GM18873 (cell line): ENCODE measurements around the gene SETD1A.

Source experiments
- ATAC-seq: cut with Tn5 transposase; IDR thresholded peaks from one replicate; pipeline ENCODE4 v1.9.1; 2021; ENCODE audit warnings: mild to moderate bottlenecking, moderate library complexity, moderate number of reproducible peaks; ENCODE audit not compliant: unreplicated experiment, low FRiP score

Gene SETD1A

GRCh38 chr16:30951750-30952149 lies 5.8 kb upstream of the SETD1A start:
- no peak for ATAC-seq

DNA sequence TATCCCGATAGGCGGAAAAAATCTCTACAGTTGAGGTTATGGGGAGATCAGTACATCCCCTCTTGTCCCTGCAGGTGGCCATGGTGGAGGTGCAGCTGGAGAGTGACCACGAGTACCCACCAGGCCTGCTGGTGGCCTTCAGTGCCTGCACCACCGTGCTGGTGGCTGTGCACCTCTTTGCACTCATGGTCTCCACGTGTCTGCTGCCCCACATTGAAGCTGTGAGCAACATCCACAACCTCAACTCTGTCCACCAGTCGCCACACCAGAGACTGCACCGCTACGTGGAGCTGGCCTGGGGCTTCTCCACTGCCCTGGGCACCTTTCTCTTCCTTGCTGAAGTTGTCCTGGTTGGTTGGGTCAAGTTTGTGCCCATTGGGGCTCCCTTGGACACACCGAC lies 4.4 kb upstream of the SETD1A start:
- ATAC-seq, result no peak

DNA sequence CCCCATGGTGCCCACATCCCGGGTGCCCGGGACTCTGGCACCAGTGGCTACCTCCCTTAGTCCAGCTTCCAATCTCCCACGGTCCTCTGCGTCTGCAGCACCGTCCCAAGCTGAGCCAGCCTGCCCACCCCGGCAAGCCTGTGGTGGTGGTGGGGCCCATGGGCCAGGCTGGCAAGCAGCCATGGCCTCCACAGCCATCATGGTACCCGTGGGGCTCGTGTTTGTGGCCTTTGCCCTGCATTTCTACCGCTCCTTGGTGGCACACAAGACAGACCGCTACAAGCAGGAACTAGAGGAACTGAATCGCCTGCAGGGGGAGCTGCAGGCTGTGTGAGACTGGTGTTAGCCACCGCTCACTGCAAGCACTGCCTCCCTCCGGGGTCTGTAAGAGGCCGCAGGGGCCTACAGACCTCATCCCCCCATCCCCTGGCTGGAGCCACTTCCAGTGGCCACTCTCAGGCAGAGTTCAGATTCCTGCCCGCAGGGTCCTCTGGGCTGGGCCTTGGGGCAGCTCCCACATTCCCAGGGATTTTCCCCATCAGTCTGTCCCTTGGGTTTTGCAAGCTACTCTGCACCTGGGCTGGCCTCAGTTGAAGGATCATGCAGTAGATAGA lies 3.9 kb upstream of the SETD1A start:
- ATAC-seq, result peak; percentile 36

DNA sequence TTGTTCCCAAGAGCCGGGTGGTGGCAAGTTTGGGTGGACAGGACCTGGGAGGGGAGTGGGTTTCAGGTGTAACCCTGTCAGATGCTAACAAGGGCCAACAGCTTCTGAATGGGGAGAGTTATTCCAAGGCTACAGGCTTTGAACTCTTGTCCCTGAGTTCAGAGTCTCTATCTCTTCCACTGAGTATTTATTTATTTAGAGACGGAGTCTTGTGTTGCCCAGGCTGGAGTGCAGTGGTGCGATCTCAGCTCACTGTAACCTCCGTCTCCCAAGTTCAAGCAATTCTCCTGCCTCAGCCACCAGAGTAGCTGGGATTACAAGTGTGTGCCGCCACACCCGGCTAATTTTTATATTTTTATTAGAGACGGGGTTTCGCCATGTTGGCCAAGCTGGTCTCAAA lies 2.6 kb upstream of the SETD1A start:
- ATAC-seq, result no peak

DNA sequence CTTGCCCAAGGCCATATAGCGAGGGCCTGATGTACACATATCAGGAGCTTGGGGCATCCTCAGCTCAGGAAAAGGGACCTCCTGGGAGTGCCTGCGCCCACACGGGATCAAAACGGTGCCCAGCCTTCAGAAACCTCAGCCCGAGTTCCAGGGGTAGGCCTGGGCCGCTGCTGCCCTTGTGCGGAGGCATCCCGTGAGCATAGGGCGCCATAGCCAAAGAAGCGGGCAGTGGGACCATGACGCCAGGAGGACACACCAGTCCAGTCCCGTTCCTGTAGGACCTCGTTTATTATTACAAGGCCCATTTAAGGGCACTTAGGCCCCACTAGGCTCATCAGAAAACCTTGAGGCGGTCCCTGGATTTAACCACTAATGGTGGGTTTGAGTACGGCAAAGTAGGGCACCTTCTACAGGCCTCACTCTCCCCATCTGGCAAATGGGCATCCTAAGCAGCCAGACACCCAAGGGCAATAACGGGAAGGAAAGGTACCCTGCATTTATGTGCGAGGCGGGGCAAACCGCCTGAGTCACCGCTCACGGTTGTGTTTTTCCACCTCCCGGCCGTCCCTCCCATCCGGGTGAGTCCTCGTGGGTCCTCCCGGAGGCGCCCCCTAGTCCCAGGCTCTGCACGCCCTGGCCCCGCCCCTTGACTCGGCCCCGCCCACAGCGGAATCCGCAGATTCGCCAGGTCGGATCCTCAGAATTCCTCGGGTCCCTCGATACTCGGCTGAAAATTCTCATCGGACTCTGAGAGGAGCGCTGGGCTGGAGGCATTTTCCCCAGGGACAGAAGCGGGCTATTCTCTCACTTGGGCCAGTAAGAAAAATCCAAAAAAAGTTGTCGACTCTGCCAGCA lies 726 bp upstream of the SETD1A start:
- ATAC-seq, result no peak

DNA sequence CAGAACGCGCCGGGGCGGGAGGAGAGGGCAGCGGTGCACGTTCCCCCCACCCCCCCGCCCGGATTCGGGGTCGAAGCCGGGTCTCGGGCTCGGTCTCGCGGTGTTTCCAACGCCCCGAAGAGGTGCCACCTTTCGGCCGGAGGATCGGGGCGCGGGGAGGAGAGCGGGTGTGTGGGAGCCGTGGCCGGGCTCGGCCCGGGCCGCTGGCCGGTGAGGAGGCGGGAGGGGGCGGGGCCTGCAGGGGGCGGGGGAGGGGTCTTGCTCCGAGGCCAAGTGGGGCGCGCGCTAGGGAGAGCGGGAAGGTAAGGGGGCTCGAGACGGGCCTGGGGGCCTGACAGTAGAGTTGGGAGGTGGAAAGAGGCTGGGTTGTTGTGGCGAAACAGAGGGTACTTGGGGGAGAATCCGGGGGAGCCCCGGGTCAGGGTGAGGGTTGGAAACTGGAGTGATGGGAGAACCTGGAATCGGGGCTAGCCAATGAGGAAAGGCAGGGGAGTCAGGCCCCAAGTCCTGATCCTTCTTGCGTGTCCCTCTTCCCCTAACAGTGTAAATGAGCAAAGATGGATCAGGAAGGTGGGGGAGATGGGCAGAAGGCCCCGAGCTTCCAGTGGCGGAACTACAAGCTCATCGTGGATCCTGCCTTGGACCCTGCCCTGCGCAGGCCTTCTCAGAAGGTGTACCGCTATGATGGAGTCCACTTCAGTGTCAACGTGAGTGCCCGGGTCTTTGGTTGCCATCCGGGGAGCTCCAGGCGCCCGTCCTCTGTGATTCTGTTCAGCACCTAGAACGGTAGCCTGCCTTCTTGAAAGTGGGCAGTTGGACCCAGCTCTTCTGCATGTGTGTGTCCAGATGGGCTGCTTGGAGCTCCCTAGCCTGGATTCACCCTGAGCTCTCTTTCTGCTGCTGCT lies 873 bp downstream of the SETD1A start:
- ATAC-seq, result no peak

- no peak for ATAC-seq
These were observed 3.8 kb downstream of the SETD1A start for GRCh38 chr16:30961384-30961783.

GRCh38 chr16:30963925-30964511 lies 6.5 kb downstream of the SETD1A start:
- no peak for ATAC-seq

GRCh38 chr16:30964574-30965226 lies 7.1 kb downstream of the SETD1A start:
- ATAC-seq, result no peak

GRCh38 chr16:30965436-30965835 lies 7.9 kb downstream of the SETD1A start:
- no peak for ATAC-seq

DNA sequence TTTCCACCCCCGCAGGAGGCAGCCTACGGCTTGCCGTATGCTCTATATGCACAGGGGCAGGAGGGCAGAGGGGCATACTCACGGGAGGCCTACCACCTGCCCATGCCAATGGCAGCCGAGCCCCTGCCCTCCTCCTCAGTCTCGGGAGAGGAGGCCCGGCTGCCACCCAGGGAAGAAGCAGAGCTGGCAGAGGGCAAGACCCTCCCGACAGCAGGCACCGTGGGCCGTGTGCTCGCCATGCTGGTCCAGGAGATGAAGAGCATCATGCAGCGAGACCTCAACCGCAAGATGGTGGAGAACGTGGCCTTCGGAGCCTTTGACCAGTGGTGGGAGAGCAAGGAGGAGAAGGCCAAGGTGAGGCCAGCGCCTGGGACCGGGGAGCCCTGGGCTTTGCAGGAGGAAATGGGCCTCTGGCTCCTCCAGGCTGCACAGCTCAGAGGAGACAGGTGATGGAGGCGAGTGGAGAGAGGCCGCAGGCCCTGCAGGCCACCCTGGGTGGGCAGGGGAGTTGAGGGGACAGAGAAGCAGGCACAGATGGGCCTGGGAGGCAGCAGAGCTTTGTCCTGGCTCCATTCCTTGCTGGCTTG lies 8.6 kb downstream of the SETD1A start:
- ATAC-seq, result no peak

- no peak for ATAC-seq
These were observed 10.2 kb downstream of the SETD1A start for GRCh38 chr16:30967795-30968194.

- ATAC-seq, result no peak
These were observed 11.8 kb downstream of the SETD1A start for GRCh38 chr16:30969246-30969842.

- ATAC-seq, result no peak
These were observed 13.7 kb downstream of the SETD1A start for GRCh38 chr16:30971298-30971697.

- ATAC-seq, result no peak
These were observed 15.3 kb downstream of the SETD1A start for GRCh38 chr16:30972872-30973271.

DNA sequence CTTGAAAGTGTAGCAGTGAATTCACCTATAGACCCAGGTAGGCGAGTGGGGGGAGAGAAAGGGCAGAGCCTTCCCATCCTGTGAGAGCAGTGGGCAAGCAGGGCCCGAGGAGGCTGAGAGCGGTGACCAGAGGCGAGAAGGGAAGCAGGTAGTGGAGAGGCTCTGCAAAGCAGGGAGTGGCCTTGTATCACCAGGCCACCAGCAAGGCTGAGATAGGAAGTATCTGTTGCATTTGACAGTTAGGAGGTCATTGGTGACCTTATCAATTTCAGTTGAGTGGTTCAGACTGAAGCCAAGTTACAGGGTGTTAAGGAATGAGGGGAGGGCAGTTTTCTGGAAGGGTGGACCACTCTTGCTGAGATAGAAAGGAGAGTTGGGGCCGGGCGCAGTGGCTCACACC lies 16.8 kb downstream of the SETD1A start:
- ATAC-seq, result no peak

DNA sequence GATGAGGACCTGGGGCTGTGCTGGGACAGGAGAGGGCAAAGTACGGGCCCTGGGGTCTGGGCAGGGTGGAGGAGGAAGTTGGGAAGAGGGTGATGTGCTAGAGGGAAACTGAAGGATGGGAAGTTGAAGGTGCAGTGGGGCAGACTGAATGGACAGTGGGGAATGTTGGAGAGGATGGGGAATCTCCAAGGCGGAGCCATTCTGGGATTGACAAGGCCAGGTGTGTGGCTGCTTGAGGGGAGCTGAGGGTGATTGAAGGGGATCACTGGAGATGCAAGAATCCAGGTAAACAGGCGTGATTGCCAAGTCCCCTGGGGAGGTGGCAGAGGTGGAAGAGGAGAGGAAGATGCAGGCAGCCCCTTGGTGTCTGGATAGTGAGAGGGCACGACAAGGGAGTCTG lies 18.9 kb downstream of the SETD1A start:
- no peak for ATAC-seq

- ATAC-seq, result no peak
These were observed 19.9 kb downstream of the SETD1A start for GRCh38 chr16:30977502-30977901.
